Neural cell (in vitro differentiated cells): Measurements from ENCODE around the gene BGN. TPM values are rescaled to one million over a fixed set of nuclear protein-coding genes. Genes with fewer than 3 reads are reported as not detected.

Source experiments
- H2AFZ ChIP-seq: fragments of 200-600, 300-800 bp; sonication (generic), shearing (Covaris generic); 2 replicates; pipeline ENCODE4 v1.6.0; 2014; ENCODE audit warnings: low read depth, mild to moderate bottlenecking, antibody characterized with exemption, low read length, moderate library complexity
- H3F3A ChIP-seq: fragments of 200-600 bp; shearing (Covaris generic); 2 replicates; pipeline ENCODE4 v1.6.1; 2016; ENCODE audit warnings: mild to moderate bottlenecking, moderate library complexity, mixed read lengths, antibody characterized with exemption, low read length; ENCODE audit not compliant: insufficient read depth, poor library complexity, severe bottlenecking
- H3K27ac ChIP-seq: fragments of 200-600, 300-800 bp; sonication (generic), shearing (Covaris generic); 2 replicates; pipeline ENCODE4 v1.5.1; 2014; ENCODE audit warnings: mild to moderate bottlenecking, low read length, moderate library complexity
- H3K27me3 ChIP-seq: fragments of 300-800, 200-600 bp; sonication (generic), shearing (Covaris generic); 2 replicates; pipeline ENCODE4 v1.6.0; 2014; ENCODE audit warnings: mild to moderate bottlenecking, low read depth, low read length, moderate library complexity; ENCODE audit not compliant: insufficient read depth
- H3K36me3 ChIP-seq: fragments of 300-800, 200-600 bp; sonication (generic), shearing (Covaris generic); 2 replicates; pipeline ENCODE4 v1.5.1; 2014; ENCODE audit warnings: mild to moderate bottlenecking, antibody characterized with exemption, low read length, moderate library complexity; ENCODE audit not compliant: insufficient read depth
- H3K4me2 ChIP-seq: fragments of 300-800, 200-600 bp; sonication (generic), shearing (Covaris generic); 2 replicates; pipeline ENCODE4 v1.6.0; 2014; ENCODE audit warnings: mild to moderate bottlenecking, low read length
- H3K4me3 ChIP-seq: fragments of 300-800, 200-600 bp; sonication (generic), shearing (Covaris generic); 2 replicates; pipeline ENCODE4 v1.5.1; 2014; ENCODE audit warnings: mild to moderate bottlenecking, low read length, moderate library complexity
- H3K79me2 ChIP-seq: fragments of 200-600 bp; shearing (Covaris generic); replicated peaks from 2 replicates; pipeline ENCODE4 v1.6.0; 2014; ENCODE audit warnings: mild to moderate bottlenecking, low read length, moderate library complexity; ENCODE audit not compliant: insufficient read depth
- H3K9ac ChIP-seq: fragments of 300-800, 200-600 bp; sonication (generic), shearing (Covaris generic); 2 replicates; pipeline ENCODE4 v1.6.1; 2016; ENCODE audit warnings: mild to moderate bottlenecking, low read length, mixed read lengths
- H3K9me2 ChIP-seq: fragments of 200-600 bp; shearing (Covaris generic); 2 replicates; pipeline ENCODE4 v1.6.1; 2016; ENCODE audit warnings: mild to moderate bottlenecking, low read length, mixed read lengths; ENCODE audit not compliant: insufficient read depth
- H3K9me3 ChIP-seq: fragments of 200-600, 300-800 bp; sonication (generic), shearing (Covaris generic); 2 replicates; pipeline ENCODE4 v1.6.1; 2016; ENCODE audit warnings: mild to moderate bottlenecking, mixed run types, low read length, moderate library complexity, mixed read lengths
- H4K20me1 ChIP-seq: fragments of 200-600 bp; shearing (Covaris generic); 2 replicates; pipeline ENCODE4 v1.6.1; 2016; ENCODE audit warnings: mild to moderate bottlenecking, mixed run types; ENCODE audit not compliant: insufficient read depth
- CTCF ChIP-seq: fragments of 450-650 bp; IDR thresholded peaks from 2 replicates; pipeline ENCODE4 v1.5.1; 2014; ENCODE audit warnings: antibody characterized with exemption, mild to moderate bottlenecking, moderate library complexity; ENCODE audit not compliant: poor library complexity, severe bottlenecking
- EP300 ChIP-seq: fragments of 450-650 bp; conservative IDR thresholded peaks from 2 replicates; pipeline ENCODE4 v1.6.1; 2014; ENCODE audit warnings: antibody characterized with exemption, mild to moderate bottlenecking, moderate library complexity; ENCODE audit not compliant: poor library complexity, severe bottlenecking
- EZH2 ChIP-seq: fragments of 200-600, 300-800 bp; shearing (Covaris generic), sonication (generic); IDR thresholded peaks from 2 replicates; pipeline ENCODE4 v1.6.1; 2014; ENCODE audit warnings: antibody characterized with exemption, low read length, borderline replicate concordance, mild to moderate bottlenecking; ENCODE audit not compliant: insufficient read depth, poor library complexity, severe bottlenecking
- POLR2AphosphoS5 ChIP-seq: IDR thresholded peaks from 2 replicates; pipeline ENCODE4 v1.6.1; 2012
- RAD21 ChIP-seq: fragments of 450-650 bp; conservative IDR thresholded peaks from 2 replicates; pipeline ENCODE4 v1.6.1; 2014; ENCODE audit warnings: antibody characterized with exemption, mild to moderate bottlenecking, moderate library complexity
- SMC3 ChIP-seq: fragments of 450-650 bp; conservative IDR thresholded peaks from 2 replicates; pipeline ENCODE4 v1.6.1; 2014; ENCODE audit warnings: antibody characterized with exemption, mild to moderate bottlenecking, moderate library complexity; ENCODE audit not compliant: poor library complexity
- TAF1 ChIP-seq: IDR thresholded peaks from 2 replicates; pipeline ENCODE4 v1.6.1; 2012; ENCODE audit warnings: low read depth
- polyA plus RNA-seq: library from polyadenylated mRNA; depleted of rRNA; stranded (reverse); fragments of >200 nt; gene quantifications from 2 replicates; pipeline ENCODE4 v1.2.3, GENCODE V29; 2014

BGN gene
- polyA plus RNA-seq, 1 donor from 2014 or later = not detected

- Histone ChIP-seq H3K9me3 (no peaks in the 10 kb centered on the region), H3K27me3 (peaks cover 5% of the 10 kb centered on the region), H4K20me1 (no peaks in the 10 kb centered on the region), H3K36me3 (no peaks in the 10 kb centered on the region), H3K4me3 (no peak overlapping the region), H3F3A (no peaks in the 10 kb centered on the region), H2AFZ (no peak overlapping the region), H3K27ac (no peak overlapping the region), H3K79me2 (no peaks in the 10 kb centered on the region), H3K4me2 (no peak overlapping the region), H3K9ac (no peak overlapping the region), H3K9me2 (no peaks in the 10 kb centered on the region)
- no peak for TF ChIP-seq EP300
- no peak for TF ChIP-seq TAF1
- no peak for TF ChIP-seq CTCF
- no peak for TF ChIP-seq EZH2
- TF ChIP-seq POLR2AphosphoS5 = no peak
Measured at GRCh38 chrX:153475751-153476281, 19.0 kb upstream of the BGN start.

GRCh38 chrX:153476666-153477363 lies 18.0 kb upstream of the BGN start:
- no peak overlapping the region for H3K27ac ChIP-seq
- peaks cover 5% of the 10 kb centered on the region for H3K27me3 ChIP-seq

More at GRCh38 chrX:153476666-153477363, 18.0 kb upstream of the BGN start:
- TF ChIP-seq CTCF (no peak), EP300 (no peak), RAD21 (no peak), SMC3 (no peak)
- Histone ChIP-seq H3K36me3 (no peaks in the 10 kb centered on the region), H3K9me3 (no peaks in the 10 kb centered on the region), H3K4me2 (no peak overlapping the region), H2AFZ (no peak overlapping the region), H4K20me1 (no peaks in the 10 kb centered on the region), H3F3A (no peaks in the 10 kb centered on the region), H3K9ac (no peak overlapping the region), H3K79me2 (no peaks in the 10 kb centered on the region), H3K4me3 (no peak overlapping the region), H3K9me2 (no peaks in the 10 kb centered on the region)
